Stimulated activated naive CD8-positive, alpha-beta T cell treated with anti-CD3 and anti-CD28 coated beads, Interleukin-15, amount 100 ng/mL, for 72 hours (primary cell): ENCODE data around the gene DRD2.

Experiments
- ATAC-seq: fragments of 150-1000 bp; cut with Tn5 transposase; 2 replicates; pipeline ENCODE4 v1.10.0; 2021; ENCODE audit warnings: mild to moderate bottlenecking, moderate library complexity
- DNase-seq, 2 donors: peaks; one replicate each; pipeline ENCODE4 v3.0.0; 2021 to 2022
- H3K27ac Mint-ChIP-seq, 2 donors: one replicate each; pipeline ENCODE4 v1.8.0; 2022; ENCODE audit warnings: mild to moderate bottlenecking in 2 of 2, mixed read lengths in 2 of 2, moderate library complexity in 2 of 2
- H3K27me3 Mint-ChIP-seq: one replicate; pipeline ENCODE4 v1.8.0; 2022; ENCODE audit warnings: mixed read lengths
- H3K4me1 Mint-ChIP-seq: one replicate; pipeline ENCODE4 v1.8.0; 2022; ENCODE audit warnings: mild to moderate bottlenecking, mixed read lengths
- H3K4me3 Mint-ChIP-seq, 2 donors: one replicate each; pipeline ENCODE4 v1.8.0; 2022; ENCODE audit warnings: mild to moderate bottlenecking in 2 of 2, mixed read lengths in 2 of 2, moderate library complexity in 1 of 2
- H3K9me3 Mint-ChIP-seq, 2 donors: one replicate each; pipeline ENCODE4 v1.8.0; 2022; ENCODE audit warnings: mixed read lengths in 2 of 2

Gene DRD2

GRCh38 chr11:113467545-113467944 lies 7.7 kb downstream of the DRD2 start:
- no peaks in the 10 kb centered on the region for H3K4me1 Mint-ChIP-seq
- ATAC-seq (no peak), DNase-seq (no peak)
- H3K4me3 Mint-ChIP-seq: no peak overlapping the region
- H3K27me3 Mint-ChIP-seq: peaks cover 43% of the 10 kb centered on the region
- H3K27ac Mint-ChIP-seq: no peak overlapping the region
- no peaks in the 10 kb centered on the region for H3K9me3 Mint-ChIP-seq

GRCh38 chr11:113465786-113466185 lies 9.4 kb downstream of the DRD2 start:
- H3K27ac Mint-ChIP-seq: no peak overlapping the region

GRCh38 chr11:113464416-113464815 lies 10.8 kb downstream of the DRD2 start:
- H3K9me3 Mint-ChIP-seq: no peaks in the 10 kb centered on the region
- no peaks in the 10 kb centered on the region for H3K4me1 Mint-ChIP-seq
- ATAC-seq (no peak), DNase-seq (no peak)
- H3K27ac Mint-ChIP-seq: no peak overlapping the region
- H3K4me3 Mint-ChIP-seq: no peak overlapping the region
- peaks cover 28% of the 10 kb centered on the region for H3K27me3 Mint-ChIP-seq

More at GRCh38 chr11:113465786-113466185, 9.4 kb downstream of the DRD2 start:
- Mint-ChIP-seq H3K27me3 (peaks cover 32% of the 10 kb centered on the region), H3K4me3 (no peak overlapping the region), H3K9me3 (no peaks in the 10 kb centered on the region), H3K4me1 (no peaks in the 10 kb centered on the region)
- ATAC-seq: no peak
- DNase-seq: no peak

GRCh38 chr11:113462830-113463229 lies 12.4 kb downstream of the DRD2 start:
- no peak overlapping the region for H3K27ac Mint-ChIP-seq
- H3K4me3 Mint-ChIP-seq: no peak overlapping the region
- H3K9me3 Mint-ChIP-seq: no peaks in the 10 kb centered on the region
- H3K27me3 Mint-ChIP-seq: peaks cover 36% of the 10 kb centered on the region
- DNase-seq (no peak), ATAC-seq (no peak)
- H3K4me1 Mint-ChIP-seq: no peaks in the 10 kb centered on the region

- no peaks in the 10 kb centered on the region for H3K9me3 Mint-ChIP-seq
- H3K4me1 Mint-ChIP-seq: no peaks in the 10 kb centered on the region
- peaks cover 36% of the 10 kb centered on the region for H3K27me3 Mint-ChIP-seq
- ATAC-seq: no peak
- H3K4me3 Mint-ChIP-seq: no peak overlapping the region
- H3K27ac Mint-ChIP-seq: no peak overlapping the region
- no peak for DNase-seq
Observed at GRCh38 chr11:113461639-113462038, 13.6 kb downstream of the DRD2 start.

- DNase-seq: no peak
- H3K27ac Mint-ChIP-seq: no peak overlapping the region
- H3K9me3 Mint-ChIP-seq: no peaks in the 10 kb centered on the region
- peak; percentile 6 for ATAC-seq
- no peaks in the 10 kb centered on the region for H3K4me1 Mint-ChIP-seq
- H3K4me3 Mint-ChIP-seq: no peak overlapping the region
- H3K27me3 Mint-ChIP-seq: peaks cover 36% of the 10 kb centered on the region
Observed at GRCh38 chr11:113460469-113460868, 14.7 kb downstream of the DRD2 start.

GRCh38 chr11:113458189-113458588 lies 17.0 kb downstream of the DRD2 start:
- no peaks in the 10 kb centered on the region for H3K9me3 Mint-ChIP-seq
- peaks cover 18% of the 10 kb centered on the region for H3K27me3 Mint-ChIP-seq
- H3K4me3 Mint-ChIP-seq: no peak overlapping the region
- no peak for DNase-seq
- H3K4me1 Mint-ChIP-seq: no peaks in the 10 kb centered on the region
- no peak for ATAC-seq
- H3K27ac Mint-ChIP-seq: no peak overlapping the region

- H3K4me1 Mint-ChIP-seq: no peaks in the 10 kb centered on the region
- H3K4me3 Mint-ChIP-seq: no peak overlapping the region
- H3K27ac Mint-ChIP-seq: no peak overlapping the region
- DNase-seq (no peak), ATAC-seq (no peak)
- peaks cover 16% of the 10 kb centered on the region for H3K27me3 Mint-ChIP-seq
- H3K9me3 Mint-ChIP-seq: no peaks in the 10 kb centered on the region
Observed at GRCh38 chr11:113457784-113458183, 17.4 kb downstream of the DRD2 start.

- ATAC-seq: no peak
- H3K27ac Mint-ChIP-seq: no peak overlapping the region
- peaks cover 8% of the 10 kb centered on the region for H3K27me3 Mint-ChIP-seq
- DNase-seq: no peak
- H3K4me3 Mint-ChIP-seq: no peak overlapping the region
- no peaks in the 10 kb centered on the region for H3K4me1 Mint-ChIP-seq
- no peaks in the 10 kb centered on the region for H3K9me3 Mint-ChIP-seq
Observed at GRCh38 chr11:113454455-113454854, 20.7 kb downstream of the DRD2 start.

GRCh38 chr11:113449743-113450142 lies 25.5 kb downstream of the DRD2 start:
- no peak for DNase-seq
- Mint-ChIP-seq H3K4me1 (no peaks in the 10 kb centered on the region), H3K27me3 (peaks cover 9% of the 10 kb centered on the region), H3K9me3 (no peaks in the 10 kb centered on the region), H3K27ac (no peak overlapping the region), H3K4me3 (no peak overlapping the region)
- ATAC-seq: no peak

- peaks cover 13% of the 10 kb centered on the region for H3K27me3 Mint-ChIP-seq
- ATAC-seq: peak; percentile 16
- no peak for DNase-seq
- H3K27ac Mint-ChIP-seq: no peak overlapping the region
- H3K9me3 Mint-ChIP-seq: no peaks in the 10 kb centered on the region
- no peak overlapping the region for H3K4me3 Mint-ChIP-seq
- no peaks in the 10 kb centered on the region for H3K4me1 Mint-ChIP-seq
Observed at GRCh38 chr11:113448316-113448677, 26.9 kb downstream of the DRD2 start.

GRCh38 chr11:113447621-113448315 lies 27.4 kb downstream of the DRD2 start:
- no peaks in the 10 kb centered on the region for H3K9me3 Mint-ChIP-seq
- H3K4me3 Mint-ChIP-seq: no peak overlapping the region
- peaks cover 19% of the 10 kb centered on the region for H3K27me3 Mint-ChIP-seq
- DNase-seq (no peak), ATAC-seq (peak; percentile 22)
- peak overlapping the region in 1 of 2 donors; percentile 10 for H3K27ac Mint-ChIP-seq
- H3K4me1 Mint-ChIP-seq: no peaks in the 10 kb centered on the region

DNA sequence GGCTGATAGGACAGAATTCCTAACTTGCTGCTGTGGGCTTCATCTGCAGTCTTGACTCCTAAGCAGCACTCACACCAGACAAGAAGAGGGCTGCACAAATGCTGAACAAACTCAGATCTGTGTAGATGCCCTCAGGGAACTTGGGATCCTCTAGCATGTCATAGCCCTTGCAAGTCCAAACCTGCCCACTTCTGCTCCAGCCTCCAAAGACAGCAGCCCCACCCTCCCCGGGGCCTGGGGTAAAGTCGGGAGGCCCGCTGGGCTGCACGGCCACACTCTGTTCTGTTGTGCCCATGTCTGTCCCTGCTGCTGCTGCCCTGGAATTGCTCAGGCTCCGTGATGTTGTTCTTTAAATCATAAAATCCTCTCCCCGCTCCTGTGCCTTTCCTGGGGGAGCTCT lies 28.3 kb downstream of the DRD2 start:
- Mint-ChIP-seq H3K27me3 (peaks cover 24% of the 10 kb centered on the region), H3K4me3 (no peak overlapping the region), H3K9me3 (no peaks in the 10 kb centered on the region), H3K4me1 (no peaks in the 10 kb centered on the region), H3K27ac (no peak overlapping the region)
- ATAC-seq (no peak), DNase-seq (no peak)

GRCh38 chr11:113446112-113446511 lies 29.1 kb downstream of the DRD2 start:
- Mint-ChIP-seq H3K9me3 (no peaks in the 10 kb centered on the region), H3K27ac (no peak overlapping the region), H3K4me1 (no peaks in the 10 kb centered on the region), H3K4me3 (no peak overlapping the region), H3K27me3 (peaks cover 24% of the 10 kb centered on the region)
- DNase-seq (no peak), ATAC-seq (peak; percentile 10)

DNA sequence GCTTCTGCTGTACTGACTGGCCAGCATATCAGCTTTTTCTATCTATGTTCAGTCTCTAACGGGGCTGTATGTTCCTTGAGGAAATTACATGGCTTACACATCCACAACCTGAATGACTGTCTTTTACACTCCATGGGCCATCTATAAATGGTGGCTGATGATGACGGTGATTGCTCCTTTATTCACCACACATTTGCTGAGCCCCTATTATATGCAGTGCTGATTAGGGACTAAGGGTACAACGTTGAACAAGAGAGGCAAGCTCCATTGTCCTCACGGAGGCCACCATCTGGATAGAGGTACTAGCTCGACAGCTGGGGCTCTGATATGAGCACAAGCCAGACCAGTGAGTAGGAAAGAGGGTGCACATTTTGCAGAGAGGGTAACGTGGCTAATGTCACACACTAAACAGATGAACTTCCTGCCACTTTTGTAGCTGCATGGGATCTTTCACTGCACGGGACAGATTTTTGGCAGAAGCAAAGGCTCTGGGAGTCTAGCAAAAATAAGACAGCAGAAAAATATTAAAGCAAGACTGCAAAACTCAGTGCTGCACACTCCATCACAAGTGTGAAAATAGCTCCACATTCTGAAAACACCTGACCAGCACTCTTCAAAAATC lies 30.6 kb downstream of the DRD2 start:
- ATAC-seq (no peak), DNase-seq (no peak)
- Mint-ChIP-seq H3K9me3 (no peaks in the 10 kb centered on the region), H3K27me3 (peaks cover 33% of the 10 kb centered on the region), H3K27ac (no peak overlapping the region), H3K4me1 (no peaks in the 10 kb centered on the region), H3K4me3 (no peak overlapping the region)

DNA sequence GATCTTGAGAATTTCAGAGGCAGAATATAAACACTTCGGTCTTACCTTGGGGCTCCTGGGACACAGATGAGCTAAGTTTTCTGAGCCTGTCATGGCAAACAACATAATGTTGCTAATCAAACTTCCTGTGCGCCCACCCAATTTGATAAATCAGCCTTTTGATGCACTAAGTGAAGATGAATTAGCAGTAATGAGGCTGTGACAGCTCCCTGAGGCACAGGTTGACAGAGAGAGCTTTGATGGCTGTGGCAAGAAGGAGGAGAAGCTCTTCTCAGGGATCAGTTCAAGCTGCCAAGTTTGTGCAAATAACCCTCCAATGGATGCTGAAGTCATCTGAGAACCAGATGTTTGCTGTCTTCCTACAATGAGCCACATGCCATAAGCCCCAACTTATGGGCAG lies 34.4 kb downstream of the DRD2 start:
- H3K9me3 Mint-ChIP-seq: no peaks in the 10 kb centered on the region
- DNase-seq: no peak
- H3K27me3 Mint-ChIP-seq: peaks cover 26% of the 10 kb centered on the region
- no peak for ATAC-seq
- H3K27ac Mint-ChIP-seq: no peak overlapping the region
- no peaks in the 10 kb centered on the region for H3K4me1 Mint-ChIP-seq
- no peak overlapping the region for H3K4me3 Mint-ChIP-seq
